ENCODE results near the gene VSTM2L. TPM values are rescaled to one million over a fixed set of nuclear protein-coding genes. Genes with fewer than 3 reads are reported as not detected.
"Not testable (repeated sequence)": the region's sequence is repeated elsewhere in the genome, so short reads cannot be mapped to it uniquely, and the experiment has no call there.

VSTM2L gene
- total RNA-seq, 1 experiment from 2014 or later = 4.8 TPM

DNA sequence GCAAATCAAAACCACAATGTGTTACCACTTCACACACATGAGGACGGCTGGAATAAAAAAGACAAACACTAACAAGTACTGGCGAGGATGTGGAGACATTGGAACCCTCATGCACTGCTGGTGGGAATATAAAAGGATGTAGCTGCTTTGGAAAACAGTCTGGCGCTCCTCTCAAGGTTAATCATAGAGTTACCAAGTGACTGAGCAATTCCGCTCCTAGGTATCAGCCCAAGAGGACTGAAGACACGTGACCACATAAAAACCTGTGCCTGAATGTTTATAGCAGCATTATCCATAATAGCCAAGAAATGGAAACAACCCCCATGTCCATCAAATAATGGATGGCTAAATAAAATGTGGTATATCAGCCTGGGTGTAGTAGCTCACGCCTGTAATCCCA, 45.0 kb downstream of the VSTM2L start:
- H3K9me3 ChIP-seq (replicated peaks) = peaks cover 4% of the 10 kb centered on the region; the same call in 1 of the 2 replicates
- H3K36me3 ChIP-seq = no peaks in the 10 kb centered on the region
- H3K4me3 ChIP-seq = no peak overlapping the region
- H3K27me3 ChIP-seq (replicated peaks) = no peaks in the 10 kb centered on the region; the same call in 1 of the 2 replicates
- H3K27ac ChIP-seq = no peak overlapping the region
- H3K4me1 ChIP-seq (replicated peaks) = no peaks in the 10 kb centered on the region
- DNase-seq (ENCODE audit: low read depth in 1 of 2, low spot score in 2 of 2) = no peak

DNA sequence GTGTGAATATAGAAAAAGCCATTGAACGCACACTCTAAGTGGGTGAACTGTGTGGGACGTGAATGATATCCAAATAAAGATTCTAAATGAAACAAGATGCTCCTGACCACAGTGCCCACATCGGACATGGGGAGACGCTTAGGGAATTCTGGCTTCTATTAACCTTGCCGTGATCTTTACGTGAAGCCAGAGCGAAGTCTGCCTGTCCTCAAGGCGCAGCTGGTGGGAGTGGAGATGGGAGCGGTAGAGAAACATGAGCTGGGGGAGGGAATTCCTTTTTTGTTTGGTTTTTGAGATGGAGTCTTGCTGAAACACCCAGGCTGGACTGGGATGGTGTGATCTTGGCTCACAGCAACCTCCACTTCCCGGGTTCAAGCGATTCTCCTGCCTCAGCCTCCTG, 46.0 kb downstream of the VSTM2L start:
- Histone ChIP-seq H3K36me3 (no peaks in the 10 kb centered on the region), H3K4me1 (replicated peaks) (no peaks in the 10 kb centered on the region), H3K9me3 (replicated peaks) (peaks cover 4% of the 10 kb centered on the region; the same call in 1 of the 2 replicates), H3K4me3 (no peak overlapping the region), H3K27ac (no peak overlapping the region), H3K27me3 (replicated peaks) (no peaks in the 10 kb centered on the region; the same call in 1 of the 2 replicates)
- no peak for DNase-seq (ENCODE audit: low read depth in 1 of 2, low spot score in 2 of 2)

DNA sequence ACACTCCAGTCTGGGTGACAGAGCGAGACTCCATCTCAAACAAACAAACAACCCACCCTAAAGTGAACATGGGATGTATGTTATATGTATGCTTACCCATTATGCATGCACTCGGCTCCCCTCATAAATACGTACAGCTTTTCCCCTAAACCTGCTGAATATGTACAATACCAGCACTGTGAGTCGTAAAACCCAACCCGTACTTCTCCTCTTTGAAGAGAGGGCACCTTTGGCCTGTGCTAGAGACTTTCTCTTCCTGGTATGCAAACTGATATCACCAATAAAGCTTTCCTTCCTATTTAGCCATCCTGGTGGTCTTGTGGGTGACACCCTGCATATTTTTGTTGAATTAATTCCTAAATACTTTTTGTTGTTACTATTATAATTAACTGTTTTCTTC, 51.3 kb downstream of the VSTM2L start:
- no peak overlapping the region for H3K4me3 ChIP-seq
- peaks cover 18% of the 10 kb centered on the region for H3K27me3 ChIP-seq (replicated peaks)
- no peaks in the 10 kb centered on the region for H3K9me3 ChIP-seq (replicated peaks)
- no peaks in the 10 kb centered on the region for H3K4me1 ChIP-seq (replicated peaks)
- no peak for DNase-seq (ENCODE audit: low read depth in 1 of 2, low spot score in 2 of 2)
- no peak overlapping the region for H3K27ac ChIP-seq
- H3K36me3 ChIP-seq = no peaks in the 10 kb centered on the region

DNA sequence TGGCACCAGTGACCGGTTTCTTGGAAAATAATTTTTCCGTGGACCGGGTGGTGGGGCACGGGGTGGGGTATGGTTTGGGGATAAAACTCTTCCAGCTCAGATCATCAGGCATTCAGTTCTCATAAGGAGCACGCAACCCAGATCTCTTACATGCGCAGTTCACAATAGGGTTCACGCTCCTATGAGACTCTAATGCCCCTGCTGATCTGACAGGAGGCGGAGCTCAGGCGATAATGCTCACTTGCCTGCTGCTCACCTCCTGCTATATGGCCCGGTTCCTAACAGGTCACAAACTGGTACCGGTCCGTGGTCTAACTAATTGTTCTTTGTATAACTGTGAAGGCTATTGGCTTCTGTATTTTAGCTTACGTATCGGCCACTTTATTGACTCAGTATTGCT, 51.7 kb downstream of the VSTM2L start:
- Histone ChIP-seq H3K36me3 (no peaks in the 10 kb centered on the region), H3K27ac (no peak overlapping the region), H3K27me3 (replicated peaks) (peaks cover 18% of the 10 kb centered on the region), H3K4me1 (replicated peaks) (no peaks in the 10 kb centered on the region), H3K9me3 (replicated peaks) (no peaks in the 10 kb centered on the region), H3K4me3 (no peak overlapping the region)
- DNase-seq (ENCODE audit: low read depth in 1 of 2, low spot score in 2 of 2) = no peak

DNA sequence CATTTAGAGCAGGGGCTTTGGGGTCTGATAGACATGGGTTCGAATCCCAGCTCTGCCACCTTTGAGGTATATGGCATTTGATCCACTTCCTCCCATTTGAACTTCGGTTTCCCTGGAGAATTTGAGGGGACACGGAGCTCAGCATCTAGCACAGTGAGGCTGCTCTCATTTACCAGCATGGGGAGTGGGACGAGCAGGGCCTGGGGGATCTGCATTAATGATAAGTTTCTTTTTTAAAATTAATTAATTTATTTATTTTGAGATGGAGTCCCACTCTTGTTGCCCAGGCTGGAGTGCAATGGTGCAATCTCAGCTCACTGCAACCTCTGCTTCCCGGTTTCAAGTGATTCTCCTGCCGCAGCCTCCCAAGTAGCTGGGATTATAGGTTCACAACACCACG, 52.6 kb downstream of the VSTM2L start:
- DNase-seq (ENCODE audit: low read depth in 1 of 2, low spot score in 2 of 2) = no peak
- H3K4me3 ChIP-seq = no peak overlapping the region
- H3K9me3 ChIP-seq (replicated peaks) = no peaks in the 10 kb centered on the region
- peaks cover 18% of the 10 kb centered on the region for H3K27me3 ChIP-seq (replicated peaks)
- no peaks in the 10 kb centered on the region for H3K4me1 ChIP-seq (replicated peaks)
- no peaks in the 10 kb centered on the region for H3K36me3 ChIP-seq
- H3K27ac ChIP-seq = no peak overlapping the region

DNA sequence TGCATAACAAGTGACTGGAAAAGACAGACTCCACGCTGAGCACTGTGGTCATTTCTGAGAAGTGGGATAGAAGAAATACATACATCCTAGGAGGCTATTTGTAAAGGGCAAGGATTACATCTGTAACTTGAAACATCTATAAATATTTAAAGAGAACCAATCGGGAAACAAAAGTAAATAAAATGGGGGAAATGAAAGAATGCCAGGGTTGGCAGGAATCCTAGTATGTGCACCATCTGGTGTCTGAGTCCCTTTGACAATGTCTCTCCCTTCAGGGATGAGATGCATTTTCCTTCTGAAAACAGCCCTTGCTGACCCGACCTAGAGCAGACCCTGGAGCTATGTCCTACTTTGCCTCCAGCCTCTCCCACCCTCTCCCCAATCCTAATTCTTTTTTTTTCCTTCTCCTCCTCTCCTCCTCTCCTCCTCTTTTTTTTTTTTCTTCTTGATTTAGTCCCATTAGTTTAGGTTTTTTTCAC, 53.2 kb downstream of the VSTM2L start:
- peak in 1 of 2 experiments; percentile 13 for DNase-seq (ENCODE audit: low read depth in 1 of 2, low spot score in 2 of 2)
- Histone ChIP-seq H3K9me3 (replicated peaks) (no peaks in the 10 kb centered on the region), H3K4me1 (replicated peaks) (no peaks in the 10 kb centered on the region), H3K27me3 (replicated peaks) (peaks cover 18% of the 10 kb centered on the region), H3K27ac (no peak overlapping the region), H3K36me3 (no peaks in the 10 kb centered on the region), H3K4me3 (no peak overlapping the region)

DNA sequence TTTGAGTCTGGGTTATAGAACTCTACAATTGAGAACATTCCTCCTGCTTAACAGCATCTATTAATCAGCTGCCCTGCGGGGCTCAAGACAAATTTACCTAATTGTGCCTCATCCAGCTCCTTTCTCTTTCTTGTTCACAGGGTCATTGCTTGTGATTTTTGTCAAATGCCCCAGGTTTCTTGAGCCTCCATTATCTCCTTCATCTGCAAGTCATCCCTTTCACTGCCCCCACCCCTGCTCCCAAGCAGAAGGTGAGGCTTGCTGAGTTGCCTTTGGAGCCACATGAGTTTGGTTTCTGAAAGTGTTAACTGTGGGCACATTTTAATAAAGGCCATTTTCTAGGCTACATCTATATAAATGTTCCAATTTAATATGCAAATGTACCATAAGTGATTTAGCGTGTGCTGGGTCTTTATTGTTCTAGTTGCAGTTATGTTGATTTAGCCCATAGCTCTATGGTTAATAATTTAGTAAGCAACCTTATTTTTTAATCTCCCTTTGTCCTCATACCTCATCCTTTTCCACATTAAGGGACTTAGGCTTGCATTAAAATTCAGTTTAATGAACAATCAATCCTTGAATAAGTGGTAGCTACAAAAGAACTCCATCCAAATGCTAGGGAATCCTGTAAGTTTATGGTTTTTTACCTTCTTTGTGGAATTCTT, 56.1 kb downstream of the VSTM2L start:
- H3K27me3 ChIP-seq (replicated peaks) = peaks cover 18% of the 10 kb centered on the region
- no peak overlapping the region for H3K27ac ChIP-seq
- no peak for DNase-seq (ENCODE audit: low read depth in 1 of 2, low spot score in 2 of 2)
- H3K4me1 ChIP-seq (replicated peaks) = no peaks in the 10 kb centered on the region
- H3K9me3 ChIP-seq (replicated peaks) = no peaks in the 10 kb centered on the region
- no peak overlapping the region for H3K4me3 ChIP-seq
- no peaks in the 10 kb centered on the region for H3K36me3 ChIP-seq

DNA sequence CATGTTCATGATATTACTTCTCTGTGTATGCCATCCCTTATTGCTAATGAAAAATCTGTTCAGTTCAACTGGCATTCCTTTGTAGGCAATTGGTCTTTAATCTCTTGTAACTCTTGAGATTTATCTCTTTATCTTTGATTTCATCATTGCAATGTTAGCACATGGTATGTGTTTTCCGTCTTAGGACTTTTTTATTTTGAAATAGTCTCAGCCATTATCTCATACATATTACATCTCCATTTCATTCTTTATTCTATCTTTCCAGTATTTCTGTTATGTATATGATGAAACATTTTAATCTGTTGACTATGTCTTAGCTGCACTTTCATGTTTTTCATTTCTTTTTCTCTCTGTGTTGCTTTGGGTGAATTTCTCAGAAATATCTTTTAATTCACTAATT, 58.1 kb downstream of the VSTM2L start:
- no peak for DNase-seq (ENCODE audit: low read depth in 1 of 2, low spot score in 2 of 2)
- Histone ChIP-seq H3K4me1 (replicated peaks) (no peaks in the 10 kb centered on the region), H3K4me3 (no peak overlapping the region), H3K36me3 (no peaks in the 10 kb centered on the region), H3K9me3 (replicated peaks) (no peaks in the 10 kb centered on the region), H3K27ac (no peak overlapping the region), H3K27me3 (replicated peaks) (peaks cover 13% of the 10 kb centered on the region)

DNA sequence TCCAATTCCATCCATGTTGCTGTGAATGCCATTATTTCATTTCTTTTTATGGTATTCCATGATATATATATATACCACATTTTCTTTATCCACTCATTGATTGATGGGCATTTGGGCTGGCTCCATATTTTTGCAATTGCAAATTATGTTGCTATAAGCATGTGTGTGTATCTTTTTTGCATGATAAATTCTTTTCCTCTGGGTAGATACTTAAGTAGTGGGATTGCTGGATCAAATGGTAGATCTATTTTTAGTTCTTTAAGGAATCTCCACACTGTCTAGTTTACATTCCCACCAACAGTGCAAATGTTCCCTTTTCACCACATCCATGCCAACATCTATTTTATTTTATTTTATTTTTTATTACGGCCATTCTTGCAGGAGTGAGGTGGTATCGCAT, 60.6 kb downstream of the VSTM2L start:
- not testable (repeated sequence) for H3K36me3 ChIP-seq; DNase-seq (ENCODE audit: low read depth in 1 of 2, low spot score in 2 of 2); H3K4me1 ChIP-seq (replicated peaks); H3K27me3 ChIP-seq (replicated peaks); H3K9me3 ChIP-seq (replicated peaks); H3K4me3 ChIP-seq; H3K27ac ChIP-seq

DNA sequence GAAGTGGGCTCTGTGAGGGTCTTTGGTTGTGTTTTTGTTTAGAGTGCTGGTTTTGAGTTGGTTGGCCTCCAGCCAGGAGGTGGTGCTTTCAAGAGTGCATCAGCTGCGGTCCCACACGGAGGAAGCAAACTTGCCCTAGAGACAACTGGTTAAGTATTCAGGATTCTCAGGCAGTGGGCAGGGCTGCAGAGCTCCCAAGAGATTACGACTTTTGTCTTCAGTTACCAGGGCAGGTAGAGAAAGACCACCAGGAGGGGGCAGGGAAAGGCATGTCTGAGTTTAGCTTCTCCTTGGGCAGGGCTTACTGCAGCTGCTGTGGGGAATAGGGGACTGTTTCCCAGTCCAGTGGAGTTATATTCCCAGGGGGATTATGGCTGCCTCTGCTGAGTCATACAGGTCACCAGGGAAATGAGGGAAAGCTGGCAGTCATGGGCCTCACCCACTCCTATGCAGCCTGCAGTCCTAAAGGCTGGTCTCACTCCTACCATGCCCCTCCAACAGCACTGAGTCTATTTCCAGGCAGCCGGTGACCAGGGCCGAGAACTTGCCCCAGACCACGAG, 66.0 kb downstream of the VSTM2L start:
- H3K27me3 ChIP-seq (replicated peaks) = no peaks in the 10 kb centered on the region
- DNase-seq (ENCODE audit: low read depth in 1 of 2, low spot score in 2 of 2) = no peak
- H3K36me3 ChIP-seq = no peaks in the 10 kb centered on the region
- no peak overlapping the region for H3K4me3 ChIP-seq
- no peaks in the 10 kb centered on the region for H3K9me3 ChIP-seq (replicated peaks)
- no peaks in the 10 kb centered on the region for H3K4me1 ChIP-seq (replicated peaks)
- no peak overlapping the region for H3K27ac ChIP-seq

DNA sequence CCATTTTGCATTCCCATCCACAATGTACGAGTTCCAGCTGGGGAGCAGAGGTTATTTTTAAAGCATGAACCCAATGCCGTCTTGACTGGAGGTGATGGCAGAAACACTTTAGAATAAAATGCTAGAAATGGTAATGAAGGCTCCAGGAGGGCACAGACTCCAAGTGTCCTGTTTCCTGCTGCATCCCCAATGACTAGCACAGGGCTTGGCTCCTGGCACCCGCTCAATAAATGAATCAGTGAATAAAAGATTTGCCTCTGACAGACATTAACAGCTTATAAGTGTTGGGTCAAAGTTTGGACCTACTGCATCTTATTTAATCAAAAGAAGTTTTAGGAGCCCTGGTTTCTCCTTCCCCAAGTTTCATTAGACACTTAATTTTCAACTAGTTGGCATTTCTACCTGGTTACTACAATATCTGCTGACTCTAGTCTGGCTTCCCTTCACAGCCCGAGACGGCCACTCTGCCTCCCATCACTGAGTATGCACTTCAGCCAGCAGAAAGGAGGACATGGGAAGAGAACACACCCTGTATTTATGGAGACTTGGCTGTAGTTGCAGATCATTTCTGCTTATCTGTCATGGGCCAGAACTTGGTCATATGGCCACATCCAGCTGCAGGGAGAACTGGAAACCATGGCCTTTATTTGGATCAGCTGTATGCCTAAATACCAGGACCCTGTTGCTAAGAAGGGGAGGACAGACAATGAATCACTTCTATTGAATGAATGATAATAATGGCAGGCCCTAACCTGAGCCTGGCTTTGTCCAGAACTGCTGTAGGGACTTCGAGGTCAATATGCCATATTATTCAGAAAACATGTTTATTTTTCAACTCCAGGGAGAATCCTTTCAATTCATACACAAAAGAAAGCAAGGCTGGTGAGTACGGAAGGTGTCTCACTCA, 67.3 kb downstream of the VSTM2L start:
- peak in 1 of 2 experiments; percentile 8 for DNase-seq (ENCODE audit: low read depth in 1 of 2, low spot score in 2 of 2)
- H3K27me3 ChIP-seq (replicated peaks) = no peaks in the 10 kb centered on the region
- H3K4me1 ChIP-seq (replicated peaks) = no peaks in the 10 kb centered on the region
- H3K9me3 ChIP-seq (replicated peaks) = no peaks in the 10 kb centered on the region
- H3K36me3 ChIP-seq = no peaks in the 10 kb centered on the region
- H3K27ac ChIP-seq = no peak overlapping the region
- H3K4me3 ChIP-seq = no peak overlapping the region

DNA sequence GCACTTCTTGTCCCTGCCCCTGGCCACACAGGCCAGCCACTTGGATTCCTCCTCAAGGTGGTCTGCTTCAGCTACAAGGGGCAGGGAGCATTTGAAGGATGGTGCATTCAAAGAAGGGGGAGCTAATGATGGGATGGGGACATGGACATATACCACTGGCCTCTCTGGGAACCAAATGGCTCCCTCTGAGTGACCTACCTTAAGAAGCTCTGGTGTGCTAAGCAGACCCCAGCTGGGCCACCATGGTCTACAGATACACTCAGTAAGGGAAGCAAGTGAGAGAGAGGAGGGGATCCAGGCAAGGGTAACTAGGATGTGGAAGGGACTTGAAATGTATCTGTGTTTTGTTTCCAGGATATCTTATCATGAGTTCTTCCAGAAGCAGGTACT, 67.9 kb downstream of the VSTM2L start:
- H3K9me3 ChIP-seq (replicated peaks) = no peaks in the 10 kb centered on the region
- no peaks in the 10 kb centered on the region for H3K4me1 ChIP-seq (replicated peaks)
- no peaks in the 10 kb centered on the region for H3K36me3 ChIP-seq
- no peaks in the 10 kb centered on the region for H3K27me3 ChIP-seq (replicated peaks)
- DNase-seq (ENCODE audit: low read depth in 1 of 2, low spot score in 2 of 2) = no peak
- no peak overlapping the region for H3K4me3 ChIP-seq
- H3K27ac ChIP-seq = no peak overlapping the region

DNA sequence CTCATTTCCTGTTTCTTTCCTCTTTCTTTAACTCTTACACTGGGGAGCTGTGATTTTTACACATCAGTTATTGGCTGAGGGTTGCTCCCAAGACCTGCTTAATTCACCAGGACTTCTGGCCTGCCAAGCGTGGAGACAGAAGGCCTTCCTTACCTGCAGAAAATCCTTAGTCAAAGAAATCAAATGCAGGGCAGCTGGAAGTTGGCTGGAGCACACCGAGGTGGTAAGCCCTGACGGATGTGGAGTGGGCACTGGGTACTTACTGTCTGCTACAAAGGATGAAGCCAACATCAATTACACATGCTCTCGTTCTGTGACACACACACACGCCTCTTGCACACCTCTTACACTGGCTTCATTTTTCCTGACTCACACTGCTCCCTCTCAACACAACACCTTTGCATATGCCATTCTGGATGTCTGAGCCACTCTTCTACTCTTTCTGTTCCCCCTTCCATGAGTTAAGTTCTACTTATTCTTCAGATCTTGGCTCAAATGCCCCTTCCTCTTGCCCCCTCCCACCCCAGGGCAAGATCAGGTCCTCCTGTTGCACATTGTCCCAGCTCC, 68.7 kb downstream of the VSTM2L start:
- H3K4me3 ChIP-seq = no peak overlapping the region
- DNase-seq (ENCODE audit: low read depth in 1 of 2, low spot score in 2 of 2) = no peak
- H3K36me3 ChIP-seq = no peaks in the 10 kb centered on the region

More for the DNA sequence above, 68.7 kb downstream of the VSTM2L start:
- Histone ChIP-seq H3K4me1 (replicated peaks) (no peaks in the 10 kb centered on the region), H3K27me3 (replicated peaks) (no peaks in the 10 kb centered on the region), H3K27ac (no peak overlapping the region), H3K9me3 (replicated peaks) (no peaks in the 10 kb centered on the region)

All from SJSA1 (cell line).